GM10266 (cell line): ENCODE results near the gene TM4SF1.

ENCODE experiments used
- DNase-seq: peaks from one replicate; pipeline ENCODE4 v3.0.0; 2012; ENCODE audit errors: extremely low spot score
- TF ChIP-seq, protein P1 (sequence below): IDR thresholded peaks from 2 replicates; pipeline ENCODE4 v1.5.1; 2012; ENCODE audit warnings: mild to moderate bottlenecking, low read depth; ENCODE audit not compliant: control insufficient read depth, insufficient read depth; ENCODE audit errors: missing control alignments

TM4SF1 gene

DNA sequence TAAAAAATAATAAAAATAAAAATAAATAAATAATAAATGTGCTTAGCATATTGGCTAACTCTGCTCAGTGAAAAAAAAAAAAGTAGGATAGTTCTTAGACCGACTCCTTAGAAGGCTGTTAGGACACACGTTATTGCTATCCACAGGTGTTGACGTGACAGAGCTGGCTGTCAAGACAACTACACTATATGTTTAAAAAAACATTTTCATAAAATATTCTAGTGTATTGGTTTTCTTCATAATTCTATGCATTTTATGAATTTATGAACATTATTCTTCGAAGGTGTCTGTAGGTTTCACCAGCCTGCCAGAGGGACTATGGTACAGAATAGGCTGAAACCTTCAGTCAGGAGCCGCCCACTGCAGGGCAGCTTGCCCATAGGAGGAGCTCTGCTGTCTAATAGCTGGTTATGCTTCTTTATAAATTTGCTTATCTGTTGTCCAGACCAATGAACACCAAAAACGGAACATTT is 9.2 kb downstream of the TM4SF1 start:
- TF ChIP-seq, protein P1, sequence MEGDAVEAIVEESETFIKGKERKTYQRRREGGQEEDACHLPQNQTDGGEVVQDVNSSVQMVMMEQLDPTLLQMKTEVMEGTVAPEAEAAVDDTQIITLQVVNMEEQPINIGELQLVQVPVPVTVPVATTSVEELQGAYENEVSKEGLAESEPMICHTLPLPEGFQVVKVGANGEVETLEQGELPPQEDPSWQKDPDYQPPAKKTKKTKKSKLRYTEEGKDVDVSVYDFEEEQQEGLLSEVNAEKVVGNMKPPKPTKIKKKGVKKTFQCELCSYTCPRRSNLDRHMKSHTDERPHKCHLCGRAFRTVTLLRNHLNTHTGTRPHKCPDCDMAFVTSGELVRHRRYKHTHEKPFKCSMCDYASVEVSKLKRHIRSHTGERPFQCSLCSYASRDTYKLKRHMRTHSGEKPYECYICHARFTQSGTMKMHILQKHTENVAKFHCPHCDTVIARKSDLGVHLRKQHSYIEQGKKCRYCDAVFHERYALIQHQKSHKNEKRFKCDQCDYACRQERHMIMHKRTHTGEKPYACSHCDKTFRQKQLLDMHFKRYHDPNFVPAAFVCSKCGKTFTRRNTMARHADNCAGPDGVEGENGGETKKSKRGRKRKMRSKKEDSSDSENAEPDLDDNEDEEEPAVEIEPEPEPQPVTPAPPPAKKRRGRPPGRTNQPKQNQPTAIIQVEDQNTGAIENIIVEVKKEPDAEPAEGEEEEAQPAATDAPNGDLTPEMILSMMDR: no peak
- no peak for DNase-seq

DNA sequence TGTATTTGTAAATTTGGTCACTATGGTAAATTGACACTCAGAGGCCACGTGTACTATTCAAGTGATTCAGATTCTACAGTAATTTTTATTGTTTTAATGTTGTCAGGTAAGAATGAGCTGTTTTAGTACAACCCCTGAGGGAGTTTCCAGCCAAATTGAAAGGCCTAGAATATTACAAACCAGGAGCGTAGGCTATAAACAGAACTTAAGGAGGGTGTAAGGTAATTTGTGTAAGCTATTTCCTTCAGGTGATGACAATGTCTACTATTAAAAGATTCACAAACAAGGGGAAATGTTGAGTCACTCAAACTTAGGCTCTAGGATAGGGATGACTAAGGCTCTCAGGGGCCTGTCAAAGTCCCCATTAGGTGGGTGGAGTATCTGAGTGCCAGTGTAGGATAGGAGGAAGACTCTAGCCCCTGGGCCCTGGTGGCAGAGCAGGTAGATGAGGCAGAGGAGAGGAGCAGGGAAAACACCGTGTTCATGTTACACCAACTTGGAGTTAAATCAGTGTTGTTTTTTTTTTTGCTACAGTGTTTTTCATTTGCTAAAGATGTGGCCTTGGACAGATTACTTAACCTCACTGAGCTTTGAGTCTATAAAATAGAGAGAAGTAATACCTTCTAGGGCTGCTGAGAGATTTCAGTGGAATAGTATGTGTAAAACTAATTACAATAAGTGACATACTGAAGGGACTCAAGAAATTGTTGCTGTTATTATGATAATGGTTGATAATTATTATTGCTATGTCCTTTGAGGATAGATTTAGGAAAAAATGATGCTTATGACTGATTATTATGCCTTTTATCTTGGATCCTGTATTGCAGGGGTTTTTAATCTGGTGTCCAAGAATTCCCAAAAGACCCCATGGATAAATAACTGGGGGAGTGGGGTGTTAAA is 10.3 kb downstream of the TM4SF1 start:
- DNase-seq: no peak
- TF ChIP-seq, protein P1: no peak

DNA sequence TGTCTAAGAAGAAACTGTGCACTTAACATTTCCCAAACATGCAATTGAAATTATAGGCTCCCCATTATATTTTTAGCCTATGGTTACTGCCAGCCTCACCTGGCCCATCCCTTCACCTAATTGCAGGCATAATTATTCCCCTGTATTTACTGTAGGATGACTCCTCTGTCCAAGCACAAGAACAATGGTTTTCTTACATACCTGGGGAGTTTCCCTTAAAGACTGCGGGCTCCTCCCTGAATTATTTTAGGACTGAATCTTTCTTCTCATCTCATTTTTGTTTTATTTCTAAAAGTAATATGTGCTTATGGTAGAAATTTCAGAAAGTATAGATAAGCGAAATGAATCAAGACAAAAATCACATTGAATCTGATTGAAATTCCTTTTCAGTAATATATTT is 11.4 kb downstream of the TM4SF1 start:
- TF ChIP-seq, protein P1: no peak

DNA sequence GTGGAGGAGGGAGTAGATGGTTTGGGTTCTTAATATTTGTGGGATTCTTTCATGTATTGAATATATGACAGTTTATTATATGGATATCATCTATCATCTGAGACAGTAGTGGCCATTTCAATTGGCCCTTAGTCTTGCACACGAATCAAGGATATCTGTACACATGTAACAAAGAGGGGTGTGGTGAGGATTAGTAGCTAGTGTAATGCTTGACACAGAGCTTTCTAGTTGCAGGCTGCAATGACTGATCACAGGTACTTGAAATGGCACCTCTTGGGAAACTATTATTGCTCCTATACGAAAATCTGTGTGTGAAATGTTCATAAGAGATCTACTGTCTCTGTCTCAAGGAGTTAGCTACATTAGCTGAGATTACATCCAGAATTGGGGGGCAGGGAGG is 12.8 kb downstream of the TM4SF1 start:
- TF ChIP-seq, protein P1: no peak
- DNase-seq: no peak

More for the DNA sequence above, 11.4 kb downstream of the TM4SF1 start:
- DNase-seq: no peak

DNA sequence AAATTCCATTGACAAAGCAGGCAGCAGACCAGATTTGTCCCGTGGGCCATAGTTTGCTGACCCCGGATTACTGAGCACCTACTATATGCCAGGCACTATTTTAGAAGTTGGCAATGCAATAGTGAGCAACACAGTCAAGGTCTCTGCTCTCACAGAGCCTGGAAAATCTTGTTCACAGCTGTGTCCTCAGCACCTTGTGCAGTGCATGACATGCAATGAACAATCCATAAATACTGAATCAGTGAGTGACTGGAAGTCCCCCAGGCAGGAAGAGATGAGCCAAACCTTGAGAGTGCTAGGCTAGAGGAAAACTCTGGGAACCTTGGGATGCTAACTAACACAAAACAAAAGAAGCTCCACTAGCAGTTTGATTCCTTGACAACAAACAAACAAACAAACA is 14.4 kb downstream of the TM4SF1 start:
- DNase-seq: no peak
- TF ChIP-seq, protein P1: no peak

DNA sequence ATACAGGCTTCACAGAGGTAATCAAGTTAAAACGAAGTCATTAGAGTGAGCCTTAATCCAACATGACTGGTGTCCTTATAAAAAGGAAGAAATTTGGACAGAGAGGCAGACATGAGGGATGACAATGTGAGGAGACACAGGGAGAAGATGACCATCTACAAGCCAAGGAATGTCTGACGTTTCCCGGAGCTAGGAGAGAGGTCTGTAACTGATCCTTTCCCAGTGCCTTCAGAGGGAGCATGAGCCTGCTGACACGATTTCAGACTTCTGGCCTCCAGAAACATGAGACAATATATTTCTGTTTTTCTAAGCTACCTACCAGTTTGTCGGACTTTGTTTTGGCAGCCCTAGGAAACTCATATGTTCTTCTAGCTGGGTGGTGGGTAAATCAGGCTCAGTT is 15.1 kb downstream of the TM4SF1 start:
- no peak for DNase-seq
- TF ChIP-seq, protein P1: no peak

DNA sequence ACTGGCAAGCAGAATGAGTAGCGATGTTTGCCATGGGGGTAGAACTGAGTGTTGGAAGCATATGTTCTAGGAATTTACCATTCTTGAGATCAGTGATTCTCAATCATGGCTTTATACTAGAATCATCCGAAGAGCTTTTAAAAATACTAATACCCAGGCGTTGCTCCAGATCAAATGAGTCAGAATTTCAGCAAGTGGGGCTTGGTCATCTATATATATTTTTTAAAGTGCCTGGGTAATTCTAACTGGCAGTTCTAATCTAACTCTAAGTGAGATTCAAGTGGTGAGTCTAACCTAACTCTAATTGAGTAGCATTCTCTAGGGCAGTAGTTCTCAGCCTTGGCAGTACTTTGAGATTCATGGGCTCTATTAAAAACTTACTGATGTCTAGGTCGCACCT is 20.8 kb downstream of the TM4SF1 start:
- no peak for DNase-seq
- TF ChIP-seq, protein P1: no peak
